Thoracic aorta (tissue), 2 donors: ENCODE data around the gene VPS18. TPM values are rescaled to one million over a fixed set of nuclear protein-coding genes. Genes with fewer than 3 reads are reported as not detected.

ENCODE experiments used
- ATAC-seq: fragments of 150-250 bp; one replicate; pipeline ENCODE4 v1.8.0; 2017; ENCODE audit warnings: low read depth; ENCODE audit not compliant: insufficient number of reproducible peaks, low FRiP score
- DNase-seq: peaks from one replicate; pipeline ENCODE4 v3.0.0-alpha.2; 2020; ENCODE audit warnings: low spot score
- H3K27ac ChIP-seq, 2 donors: fragments of 200-600 bp; sonication (generic); 1 replicate in 1 of 2; 2 replicates in 1 of 2; pipeline ENCODE4 v1.5.1; 2016; ENCODE audit warnings: mild to moderate bottlenecking in 2 of 2, moderate library complexity in 2 of 2
- H3K27me3 ChIP-seq: fragments of 200-600 bp; sonication (generic); replicated peaks from 2 replicates; pipeline ENCODE4 v1.6.0; 2016; ENCODE audit warnings: mild to moderate bottlenecking; ENCODE audit not compliant: insufficient read depth
- H3K36me3 ChIP-seq: fragments of 200-600 bp; sonication (generic); one replicate; pipeline ENCODE4 v1.5.1; 2016
- H3K4me1 ChIP-seq, 2 donors: fragments of 200-600 bp; sonication (generic); 1 replicate in 1 of 2; 2 replicates in 1 of 2; pipeline versions ENCODE4 v1.5.1 to v1.6.0; 2016; ENCODE audit warnings: low read depth in 2 of 2, mild to moderate bottlenecking in 1 of 2; ENCODE audit not compliant: control insufficient read depth in 1 of 2
- H3K4me3 ChIP-seq: fragments of 200-600 bp; sonication (generic); 2 replicates; pipeline ENCODE4 v1.5.1; 2016; ENCODE audit warnings: mild to moderate bottlenecking
- H3K9me3 ChIP-seq: fragments of 200-600 bp; sonication (generic); 2 replicates; pipeline ENCODE4 v1.5.1; 2016
- total RNA-seq, 2 donors: library from RNA; depleted of rRNA; stranded (reverse); fragments of >200 nt; gene quantifications; one replicate each; pipeline versions ENCODE4 v1.1.0 to v1.2.3, GENCODE V29; 2016
- TF ChIP-seq, protein P1 (sequence below): fragments of 200-600 bp; sonication (generic); IDR thresholded peaks from one replicate; pipeline ENCODE4 v1.5.1; 2019; ENCODE audit warnings: antibody characterized with exemption

Gene VPS18
- total RNA-seq, 2 donors from 2014 or later = 26.0 to 37.9 TPM

DNA sequence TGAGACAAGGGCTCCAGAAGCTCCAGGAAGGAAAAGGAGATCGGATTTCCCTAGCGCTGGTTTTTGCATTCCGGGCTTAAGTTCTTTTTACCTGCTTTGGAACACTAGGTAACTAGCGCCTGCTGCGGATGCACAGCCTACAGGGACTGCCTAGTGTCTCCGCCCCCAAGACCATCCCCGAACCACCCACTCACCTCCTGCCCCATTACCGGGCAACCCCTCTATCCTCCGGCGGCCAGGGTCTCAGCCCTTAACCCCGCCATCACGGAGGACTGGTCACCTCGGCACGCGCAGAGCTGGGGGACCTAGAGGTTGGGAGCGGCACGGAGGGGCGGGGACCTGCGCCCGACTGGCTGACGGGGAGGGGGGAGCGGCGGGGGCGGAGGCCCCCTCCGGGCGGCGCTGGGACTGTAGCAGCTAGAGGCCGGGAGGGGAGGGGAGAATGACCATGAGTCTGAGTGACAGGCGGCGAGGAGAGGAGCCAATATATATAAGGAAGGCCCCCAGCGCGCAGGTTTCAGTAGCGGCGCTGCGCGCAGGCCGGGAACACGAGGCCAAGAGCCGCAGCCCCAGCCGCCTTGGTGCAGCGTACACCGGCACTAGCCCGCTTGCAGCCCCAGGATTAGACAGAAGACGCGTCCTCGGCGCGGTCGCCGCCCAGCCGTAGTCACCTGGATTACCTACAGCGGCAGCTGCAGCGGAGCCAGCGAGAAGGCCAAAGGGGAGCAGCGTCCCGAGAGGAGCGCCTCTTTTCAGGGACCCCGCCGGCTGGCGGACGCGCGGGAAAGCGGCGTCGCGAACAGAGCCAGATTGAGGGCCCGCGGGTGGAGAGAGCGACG lies 34.8 kb downstream of the VPS18 start, which contains the start of gene DLL4:
Gene DLL4 (plus strand): TSS at position 520 of the 839 bp plus-strand sequence. CDS start 329 bp downstream, outside the sequence.
- peak within 1 kb of the TSS; percentile 72 for H3K4me3 ChIP-seq
- ATAC-seq = no peak
- H3K4me1 ChIP-seq = peaks cover 42 to 59% of the 10 kb centered on the region in 2 donors

DNA sequence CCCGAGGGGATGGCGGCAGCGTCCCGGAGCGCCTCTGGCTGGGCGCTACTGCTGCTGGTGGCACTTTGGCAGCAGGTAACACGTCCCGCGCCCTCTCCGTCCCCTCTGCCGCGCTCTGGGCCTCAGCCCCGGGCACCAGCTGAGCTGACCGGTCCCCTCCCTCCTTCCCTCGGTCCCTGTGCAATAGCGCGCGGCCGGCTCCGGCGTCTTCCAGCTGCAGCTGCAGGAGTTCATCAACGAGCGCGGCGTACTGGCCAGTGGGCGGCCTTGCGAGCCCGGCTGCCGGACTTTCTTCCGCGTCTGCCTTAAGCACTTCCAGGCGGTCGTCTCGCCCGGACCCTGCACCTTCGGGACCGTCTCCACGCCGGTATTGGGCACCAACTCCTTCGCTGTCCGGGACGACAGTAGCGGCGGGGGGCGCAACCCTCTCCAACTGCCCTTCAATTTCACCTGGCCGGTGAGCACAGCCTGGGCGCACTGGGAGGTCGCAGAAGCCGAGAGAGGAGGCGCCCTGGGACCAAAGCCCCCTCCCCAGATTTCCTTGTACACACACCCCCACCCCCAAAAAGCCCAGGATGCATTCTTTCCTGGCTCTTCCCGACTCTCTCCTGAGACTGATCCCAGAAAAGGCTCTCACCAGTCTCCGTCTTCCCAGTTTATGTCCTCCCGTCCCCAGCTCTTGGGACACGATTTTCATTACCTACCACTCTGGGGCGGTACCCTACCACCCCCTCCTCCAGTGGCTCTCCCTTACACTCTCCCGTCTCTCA lies 35.6 kb downstream of the VPS18 start:
- TF ChIP-seq, protein P1, sequence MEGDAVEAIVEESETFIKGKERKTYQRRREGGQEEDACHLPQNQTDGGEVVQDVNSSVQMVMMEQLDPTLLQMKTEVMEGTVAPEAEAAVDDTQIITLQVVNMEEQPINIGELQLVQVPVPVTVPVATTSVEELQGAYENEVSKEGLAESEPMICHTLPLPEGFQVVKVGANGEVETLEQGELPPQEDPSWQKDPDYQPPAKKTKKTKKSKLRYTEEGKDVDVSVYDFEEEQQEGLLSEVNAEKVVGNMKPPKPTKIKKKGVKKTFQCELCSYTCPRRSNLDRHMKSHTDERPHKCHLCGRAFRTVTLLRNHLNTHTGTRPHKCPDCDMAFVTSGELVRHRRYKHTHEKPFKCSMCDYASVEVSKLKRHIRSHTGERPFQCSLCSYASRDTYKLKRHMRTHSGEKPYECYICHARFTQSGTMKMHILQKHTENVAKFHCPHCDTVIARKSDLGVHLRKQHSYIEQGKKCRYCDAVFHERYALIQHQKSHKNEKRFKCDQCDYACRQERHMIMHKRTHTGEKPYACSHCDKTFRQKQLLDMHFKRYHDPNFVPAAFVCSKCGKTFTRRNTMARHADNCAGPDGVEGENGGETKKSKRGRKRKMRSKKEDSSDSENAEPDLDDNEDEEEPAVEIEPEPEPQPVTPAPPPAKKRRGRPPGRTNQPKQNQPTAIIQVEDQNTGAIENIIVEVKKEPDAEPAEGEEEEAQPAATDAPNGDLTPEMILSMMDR = no peak
- Histone ChIP-seq H3K27me3 (peaks cover 13% of the 10 kb centered on the region), H3K27ac (no peak overlapping the region), H3K9me3 (no peaks in the 10 kb centered on the region), H3K4me1 (peaks cover 42 to 59% of the 10 kb centered on the region in 2 donors), H3K4me3 (peak overlapping the region; percentile 72), H3K36me3 (no peaks in the 10 kb centered on the region)
- DNase-seq (no peak), ATAC-seq (no peak)

More for the DNA sequence above, 34.8 kb downstream of the VPS18 start, which contains the start of gene DLL4:
- TF ChIP-seq, protein P1 = peak; percentile 8
- no peak for DNase-seq
- Histone ChIP-seq H3K36me3 (no peaks in the 10 kb centered on the region), H3K27me3 (peaks cover 13% of the 10 kb centered on the region), H3K9me3 (no peaks in the 10 kb centered on the region), H3K27ac (no peak within 1 kb of the TSS)

DNA sequence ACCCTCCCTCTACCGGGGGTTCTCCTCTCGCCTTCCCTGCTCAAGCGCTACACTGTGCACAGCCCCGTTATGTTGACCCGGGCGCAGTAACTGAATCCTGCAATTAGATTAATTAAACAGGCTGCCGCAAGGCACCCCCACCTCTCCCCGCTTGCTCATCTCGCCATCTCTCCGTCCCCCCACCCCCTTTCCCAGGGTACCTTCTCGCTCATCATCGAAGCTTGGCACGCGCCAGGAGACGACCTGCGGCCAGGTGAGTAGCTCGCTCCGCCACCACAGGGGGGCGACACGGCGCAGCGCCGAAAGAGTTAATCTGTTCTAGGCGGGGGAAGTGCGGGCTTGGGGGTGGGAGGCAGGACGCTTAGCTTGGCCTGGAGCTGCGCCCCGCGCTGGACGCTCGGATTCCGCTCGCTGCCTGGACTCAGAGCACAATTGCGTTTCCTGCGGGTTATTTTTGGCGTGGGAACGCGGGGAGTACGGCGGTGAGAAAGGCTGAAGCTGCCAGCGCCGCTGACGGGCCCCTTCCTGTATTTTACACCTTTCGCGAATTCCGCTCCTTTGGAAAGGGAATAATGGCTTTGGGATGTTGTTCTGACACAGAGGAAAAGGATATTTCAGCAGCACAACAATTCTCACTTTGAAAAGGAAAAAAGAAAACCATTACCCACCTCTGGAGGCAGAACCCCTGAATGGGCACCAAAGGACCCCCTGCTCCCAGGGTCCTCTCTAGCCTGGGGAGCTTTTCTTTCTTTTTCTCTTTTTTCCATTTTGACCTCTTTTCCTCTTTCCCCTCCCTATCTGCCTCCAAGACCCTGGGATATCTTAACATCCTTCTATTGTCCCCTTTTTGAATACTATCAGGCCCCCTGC lies 36.4 kb downstream of the VPS18 start:
- ATAC-seq (no peak), DNase-seq (no peak)
- Histone ChIP-seq H3K27me3 (peaks cover 13% of the 10 kb centered on the region), H3K36me3 (no peaks in the 10 kb centered on the region), H3K4me3 (peak overlapping the region; percentile 72), H3K27ac (no peak overlapping the region), H3K4me1 (peaks cover 42 to 58% of the 10 kb centered on the region in 2 donors), H3K9me3 (no peaks in the 10 kb centered on the region)
- TF ChIP-seq, protein P1 = no peak

DNA sequence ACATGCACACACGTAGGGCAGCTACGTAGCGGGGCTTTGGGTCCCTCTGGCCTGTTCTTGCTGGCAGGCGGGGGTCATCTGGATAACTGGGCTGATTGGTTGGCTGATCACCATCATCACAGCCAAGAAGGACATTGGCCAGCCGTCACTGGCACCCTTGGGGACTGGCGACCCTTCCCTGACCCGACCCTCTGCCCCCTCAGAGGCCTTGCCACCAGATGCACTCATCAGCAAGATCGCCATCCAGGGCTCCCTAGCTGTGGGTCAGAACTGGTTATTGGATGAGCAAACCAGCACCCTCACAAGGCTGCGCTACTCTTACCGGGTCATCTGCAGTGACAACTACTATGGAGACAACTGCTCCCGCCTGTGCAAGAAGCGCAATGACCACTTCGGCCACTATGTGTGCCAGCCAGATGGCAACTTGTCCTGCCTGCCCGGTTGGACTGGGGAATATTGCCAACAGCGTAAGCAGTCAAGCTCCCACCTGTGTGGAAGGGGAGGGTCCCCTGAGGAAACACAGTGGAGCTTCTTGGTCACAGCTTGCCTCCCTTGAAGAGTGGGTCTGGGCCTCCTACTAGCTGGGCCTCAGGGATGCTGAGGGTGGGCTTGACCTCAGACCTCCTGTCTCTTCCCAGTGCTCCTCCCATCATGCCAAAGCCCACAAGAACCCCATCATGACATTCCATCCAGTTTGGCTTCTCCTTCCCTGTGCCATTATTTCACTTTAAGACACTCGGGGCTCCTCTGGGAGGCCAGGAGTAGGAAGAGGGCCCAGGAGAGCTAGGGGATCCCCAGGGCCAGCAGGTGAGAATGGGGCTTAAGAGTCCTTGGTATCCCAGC lies 37.3 kb downstream of the VPS18 start:
- no peaks in the 10 kb centered on the region for H3K36me3 ChIP-seq
- no peak for DNase-seq
- TF ChIP-seq, protein P1 = no peak
- no peak overlapping the region for H3K27ac ChIP-seq
- H3K4me1 ChIP-seq = peaks cover 36 to 49% of the 10 kb centered on the region in 2 donors
- ATAC-seq = no peak
- H3K27me3 ChIP-seq = peaks cover 13% of the 10 kb centered on the region
- peak overlapping the region; percentile 72 for H3K4me3 ChIP-seq
- H3K9me3 ChIP-seq = no peaks in the 10 kb centered on the region
